A549 (cell line): ENCODE results near the gene HMGN1. TPM values are rescaled to one million over a fixed set of nuclear protein-coding genes. Genes with fewer than 3 reads are reported as not detected.
A peak's percentile ranks its signal among the peaks of the same experiment; 100 is the strongest.

Experiments
- ATAC-seq, 2 experiments: fragments of 200-7000 bp in 1 of 2; fragments of >200 bp in 1 of 2; cut with Nextera tagmentation in 1 of 2; cut with Tn5 transposase in 1 of 2; 3 replicates each; pipeline versions ENCODE4 v1.8.0 to v1.9.1; 2018 to 2020; ENCODE audit warnings: mild to moderate bottlenecking in 1 of 2, moderate library complexity in 1 of 2
- CTCF ChIA-PET: fragments of 300-600 bp; sonication (Branson Sonifier 250); formaldehyde crosslinking; extraction: SDS; loops from one replicate; lab custom pipeline; 2021; ENCODE audit warnings: antibody characterized with exemption, inconsistent platforms; lab: Yijun Ruan, JAX
- POLR2A ChIA-PET: fragments of 350-600 bp; formaldehyde crosslinking; extraction: SDS; loops from one replicate; lab custom pipeline; 2021; ENCODE audit warnings: antibody characterized with exemption, inconsistent platforms; lab: Yijun Ruan, JAX
- DNase-seq, 2 experiments: peaks; one replicate each; pipeline versions ENCODE4 v3.0.0 to v3.0.0-alpha.2; 2011 to 2016; ENCODE audit warnings: low read depth in 1 of 2, low spot score in 1 of 2
- FAIRE-seq: peaks from 2 replicates; lab custom pipeline; 2011; peaks lifted over from hg19 to GRCh38; lab: Jason Lieb, UNC
- H3K27ac ChIP-seq, 2 experiments: fragments of >200 bp; sonication (Bioruptor Twin); formaldehyde crosslinking; 3 replicates each; pipeline ENCODE4 v1.5.1; 2016 to 2017
- H3K4me1 ChIP-seq: fragments of >200 bp; sonication (Bioruptor Twin); formaldehyde crosslinking; 3 replicates; pipeline ENCODE4 v1.6.1; 2016
- H3K4me2 ChIP-seq: fragments of >200 bp; sonication (Bioruptor Twin); formaldehyde crosslinking; 3 replicates; pipeline ENCODE4 v1.6.1; 2016
- H3K4me3 ChIP-seq: fragments of >200 bp; sonication (Bioruptor Twin); formaldehyde crosslinking; 3 replicates; pipeline ENCODE4 v1.5.1; 2016
- H3K9me3 ChIP-seq: fragments of >200 bp; sonication (Bioruptor Twin); formaldehyde crosslinking; 3 replicates; pipeline ENCODE4 v1.6.1; 2016
- BHLHE40 ChIP-seq: IDR thresholded peaks from 2 replicates; pipeline ENCODE4 v1.6.1; 2012; ENCODE audit warnings: low read depth, low read length, inconsistent platforms
- CBX8 ChIP-seq: fragments of 200-600 bp; sonication (generic); IDR thresholded peaks from 2 replicates; pipeline ENCODE4 v1.6.1; 2016
- CEBPB ChIP-seq, 2 experiments: fragments of >200 bp in 1 of 2; sonication (Bioruptor Twin) in 1 of 2; formaldehyde crosslinking in 1 of 2; IDR thresholded peaks; 2 replicates each; pipeline ENCODE4 v1.6.1; 2012 to 2016
- EHF ChIP-seq: fragments of 250-450 bp; sonication (Bioruptor Pico); IDR thresholded peaks from 2 replicates; pipeline ENCODE4 v1.5.0; 2020; ENCODE audit warnings: mild to moderate bottlenecking
- EHMT2 ChIP-seq: fragments of 200-600 bp; sonication (generic); IDR thresholded peaks from 2 replicates; pipeline ENCODE4 v1.6.1; 2016; ENCODE audit warnings: antibody characterized with exemption, low read depth, mild to moderate bottlenecking, moderate library complexity
- ESRRA ChIP-seq: fragments of 150-350 bp; IDR thresholded peaks from 2 replicates; pipeline ENCODE4 v1.6.1; 2014; ENCODE audit warnings: mild to moderate bottlenecking, low read length, borderline replicate concordance
- FOSB ChIP-seq: fragments of 250-450 bp; sonication (Bioruptor Pico); IDR thresholded peaks from 2 replicates; pipeline ENCODE4 v1.5.0; 2020; ENCODE audit warnings: mild to moderate bottlenecking, moderate library complexity
- FOXS1 ChIP-seq: fragments of 250-450 bp; sonication (Bioruptor Pico); IDR thresholded peaks from 2 replicates; pipeline ENCODE4 v1.5.0; 2020; ENCODE audit warnings: mild to moderate bottlenecking, moderate library complexity
- HES2 ChIP-seq: fragments of >200 bp; sonication (Bioruptor Twin); formaldehyde crosslinking; IDR thresholded peaks from 2 replicates; pipeline ENCODE4 v1.6.1; 2016
- HOXA7 ChIP-seq: fragments of 250-450 bp; sonication (Bioruptor Pico); IDR thresholded peaks from 2 replicates; pipeline ENCODE4 v1.5.0; 2020; ENCODE audit warnings: mild to moderate bottlenecking, moderate library complexity
- JUN ChIP-seq, 2 experiments: fragments of >200 bp; sonication (Bioruptor Twin); formaldehyde crosslinking; IDR thresholded peaks; 2 replicates in 1 of 2; 3 replicates in 1 of 2; pipeline ENCODE4 v1.6.1; 2016 to 2017
- MAZ ChIP-seq: fragments of 150-350 bp; IDR thresholded peaks from 2 replicates; pipeline ENCODE4 v1.6.1; 2014; ENCODE audit warnings: antibody characterized with exemption, low read depth, low read length, borderline replicate concordance
- NFE2L2 ChIP-seq: fragments of 150-350 bp; conservative IDR thresholded peaks from 2 replicates; pipeline ENCODE4 v1.6.1; 2014; ENCODE audit warnings: low read length
- NPAS2 ChIP-seq: fragments of 250-450 bp; sonication (Bioruptor Pico); IDR thresholded peaks from 2 replicates; pipeline ENCODE4 v1.8.0; 2022; ENCODE audit warnings: mild to moderate bottlenecking, moderate library complexity, borderline replicate concordance
- PBX3 ChIP-seq: IDR thresholded peaks from 2 replicates; pipeline ENCODE4 v1.6.1; 2012
- POLR2AphosphoS2 ChIP-seq: conservative IDR thresholded peaks from 2 replicates; pipeline ENCODE4 v1.6.1; 2012; ENCODE audit warnings: low read length, improper control_type of control experiment, inconsistent platforms
- RARB ChIP-seq: fragments of 250-450 bp; sonication (Bioruptor Pico); IDR thresholded peaks from 2 replicates; pipeline ENCODE4 v1.8.0; 2021; ENCODE audit warnings: mild to moderate bottlenecking, moderate library complexity
- REST ChIP-seq: fragments of 200-600 bp; sonication (generic); IDR thresholded peaks from 2 replicates; pipeline ENCODE4 v1.6.1; 2016; ENCODE audit warnings: antibody characterized with exemption, mild to moderate bottlenecking, moderate library complexity
- TP53 ChIP-seq: fragments of 250-450 bp; sonication (Bioruptor Pico); IDR thresholded peaks from 2 replicates; pipeline ENCODE4 v1.5.0; 2021; ENCODE audit warnings: mild to moderate bottlenecking, moderate library complexity
- USF2 ChIP-seq: fragments of 450-650 bp; IDR thresholded peaks from 2 replicates; pipeline ENCODE4 v1.6.1; 2014; ENCODE audit warnings: antibody characterized with exemption
- ZFP36 ChIP-seq: fragments of 450-650 bp; IDR thresholded peaks from 2 replicates; pipeline ENCODE4 v1.6.1; 2014; ENCODE audit warnings: borderline replicate concordance; ENCODE audit not compliant: partially characterized antibody
- WGBS: methylation state at CpG from one replicate; pipeline ENCODE4 v1.1.6; 2017; ENCODE audit errors: missing lambda C conversion rate; 5-methylcytosine and 5-hydroxymethylcytosine counted together
- polyA plus RNA-seq, 4 experiments: library from polyadenylated mRNA; depleted of rRNA in 3 of 4; stranded (reverse); fragments of >200 nt; fragmentation: RNase III in 1 of 4; extraction: RNeasy Plus Mini Kit Qiagen cat#74134 plus additional on column Dnase treatment in 1 of 4; gene quantifications; 2 replicates in 3 of 4; 3 replicates in 1 of 4; pipeline ENCODE4 v1.2.3, GENCODE V29; 2011 to 2017

Gene HMGN1
- polyA plus RNA-seq, 2 of the 4 experiments (the other 2 are of a cell fraction) = 222 to 269 TPM

- DNase-seq = no peak
- CTCF ChIA-PET = interaction anchor here (0.7 kb wide), 1 partner anchor 767 kb away, joined by 3 read pairs; no protein-coding TSS in a partner anchor
- Histone ChIP-seq H3K4me2 (no peak overlapping the region), H3K4me3 (no peak overlapping the region), H3K4me1 (peaks cover 5% of the 10 kb centered on the region; the same call in 1 of the 3 replicates), H3K9me3 (no peaks in the 10 kb centered on the region), H3K27ac (no peak overlapping the region)
- WGBS = 68% methylated on average over 3 of the region's 3 CpGs
- no peak for TF ChIP-seq RARB (CRISPR knock-in tag)
- no peak for TF ChIP-seq BHLHE40
- TF ChIP-seq FOXS1 (CRISPR knock-in tag) = no peak
- TF ChIP-seq HES2 = no peak
- TF ChIP-seq FOSB (CRISPR knock-in tag) = no peak
- TF ChIP-seq CBX8 = no peak
- TF ChIP-seq HOXA7 (CRISPR knock-in tag) = no peak
- no peak for TF ChIP-seq REST
- no peak for TF ChIP-seq NFE2L2
- no peak for TF ChIP-seq ZFP36
- no peak for TF ChIP-seq JUN (IDR thresholded peaks at IDR 0.05)
- no peak for TF ChIP-seq NPAS2 (CRISPR knock-in tag)
- TF ChIP-seq PBX3 = no peak
- TF ChIP-seq TP53 = no peak
- no peak for TF ChIP-seq EHF (CRISPR knock-in tag)
- no peak for TF ChIP-seq EHMT2
- no peak for ATAC-seq
- POLR2A ChIA-PET = no interaction called here
- FAIRE-seq = no peak
Measured at GRCh38 chr21:39353295-39353694, 4.4 kb upstream of the HMGN1 start.

- peak overlapping the region; percentile 91 to 93 for H3K27ac ChIP-seq
- POLR2A ChIA-PET = interaction anchor here (1.2 to 3.8 kb wide), 4 partner anchors 23 to 37 kb away, joined by 5 to 20 read pairs (median 12); a partner anchor contains a TSS
- peaks cover 25% of the 10 kb centered on the region; the same call in 2 of the 3 replicates for H3K4me1 ChIP-seq
- FAIRE-seq (no peak), ATAC-seq (no peak), DNase-seq (no peak)
- 59% methylated on average over 19 of the region's 19 CpGs for WGBS
- CTCF ChIA-PET = interaction anchor here (0.9 kb wide), 1 partner anchor 92 kb away, joined by 3 read pairs; no protein-coding TSS in a partner anchor
- TF ChIP-seq USF2 (no peak), POLR2AphosphoS2 (no peak), CEBPB (IDR thresholded peaks at IDR 0.05) (no peak), TP53 (no peak), ESRRA (no peak), MAZ (no peak), NPAS2 (CRISPR knock-in tag) (no peak), FOXS1 (CRISPR knock-in tag) (no peak)
- no peaks in the 10 kb centered on the region for H3K9me3 ChIP-seq
- peak overlapping the region; percentile 59 for H3K4me3 ChIP-seq
- peak overlapping the region; percentile 84 for H3K4me2 ChIP-seq
Measured at GRCh38 chr21:39350094-39351005, 1.5 kb upstream of the HMGN1 start.
